Measurements from ENCODE around the gene SRGAP1. TPM values are rescaled to one million over a fixed set of nuclear protein-coding genes. Genes with fewer than 3 reads are reported as not detected.

Gene SRGAP1
- polyA plus RNA-seq, 1 donor from 2014 or later: 4.8 TPM

DNA sequence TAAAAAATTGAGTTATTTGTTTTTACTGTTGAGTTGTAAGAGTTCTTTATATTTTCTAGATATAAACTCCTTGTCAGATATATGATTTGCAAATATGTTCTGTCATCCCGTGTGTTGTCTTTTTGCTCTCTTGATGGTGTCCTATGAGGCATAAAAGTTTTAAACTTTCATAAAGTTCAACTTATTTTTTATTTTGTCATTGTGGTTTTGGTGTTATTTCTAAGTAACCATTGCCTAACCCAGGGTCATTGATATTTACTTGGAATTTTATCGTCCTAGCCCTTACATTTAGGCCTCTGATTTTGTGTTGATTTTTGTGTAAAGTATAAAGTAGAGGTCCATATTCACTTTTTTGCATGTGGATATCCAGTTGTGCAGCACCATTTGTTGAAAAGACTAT is 63.1 kb downstream of the SRGAP1 start:
- Histone ChIP-seq H3K27me3 (ENCODE audit: insufficient read depth, low read depth, low read length) (no peaks in the 10 kb centered on the region), H3K9me2 (ENCODE audit: insufficient read depth, low read length) (no peaks in the 10 kb centered on the region), H3K36me3 (ENCODE audit: insufficient read depth, low read length) (no peaks in the 10 kb centered on the region), H3F3A (ENCODE audit: insufficient read depth, low read length, poor library complexity, severe bottlenecking) (no peaks in the 10 kb centered on the region), H3K4me2 (ENCODE audit: low read length) (no peak overlapping the region), H3K4me3 (ENCODE audit: low read length) (no peak overlapping the region), H4K20me1 (ENCODE audit: insufficient read depth) (no peaks in the 10 kb centered on the region), H3K9ac (ENCODE audit: low read length) (no peak overlapping the region), H3K27ac (ENCODE audit: low read length) (no peak overlapping the region), H3K79me2 (replicated peaks; ENCODE audit: insufficient read depth, low read length) (peaks cover 14% of the 10 kb centered on the region), H3K9me3 (ENCODE audit: low read length) (no peaks in the 10 kb centered on the region), H2AFZ (ENCODE audit: low read depth, low read length) (no peak overlapping the region)
- TF ChIP-seq SMC3 (conservative IDR thresholded peaks at IDR 0.05; ENCODE audit: poor library complexity) (no peak), EP300 (conservative IDR thresholded peaks at IDR 0.05; ENCODE audit: poor library complexity, severe bottlenecking) (no peak), MXI1 (conservative IDR thresholded peaks at IDR 0.05; ENCODE audit: poor library complexity, severe bottlenecking) (no peak), TAF1 (IDR thresholded peaks at IDR 0.05; ENCODE audit: low read depth) (no peak), POLR2AphosphoS5 (IDR thresholded peaks at IDR 0.05) (no peak), RAD21 (conservative IDR thresholded peaks at IDR 0.05) (no peak), EZH2 (IDR thresholded peaks at IDR 0.05; ENCODE audit: borderline replicate concordance, insufficient read depth, low read length, poor library complexity, severe bottlenecking) (no peak)
- TF ChIP-seq, protein P1, sequence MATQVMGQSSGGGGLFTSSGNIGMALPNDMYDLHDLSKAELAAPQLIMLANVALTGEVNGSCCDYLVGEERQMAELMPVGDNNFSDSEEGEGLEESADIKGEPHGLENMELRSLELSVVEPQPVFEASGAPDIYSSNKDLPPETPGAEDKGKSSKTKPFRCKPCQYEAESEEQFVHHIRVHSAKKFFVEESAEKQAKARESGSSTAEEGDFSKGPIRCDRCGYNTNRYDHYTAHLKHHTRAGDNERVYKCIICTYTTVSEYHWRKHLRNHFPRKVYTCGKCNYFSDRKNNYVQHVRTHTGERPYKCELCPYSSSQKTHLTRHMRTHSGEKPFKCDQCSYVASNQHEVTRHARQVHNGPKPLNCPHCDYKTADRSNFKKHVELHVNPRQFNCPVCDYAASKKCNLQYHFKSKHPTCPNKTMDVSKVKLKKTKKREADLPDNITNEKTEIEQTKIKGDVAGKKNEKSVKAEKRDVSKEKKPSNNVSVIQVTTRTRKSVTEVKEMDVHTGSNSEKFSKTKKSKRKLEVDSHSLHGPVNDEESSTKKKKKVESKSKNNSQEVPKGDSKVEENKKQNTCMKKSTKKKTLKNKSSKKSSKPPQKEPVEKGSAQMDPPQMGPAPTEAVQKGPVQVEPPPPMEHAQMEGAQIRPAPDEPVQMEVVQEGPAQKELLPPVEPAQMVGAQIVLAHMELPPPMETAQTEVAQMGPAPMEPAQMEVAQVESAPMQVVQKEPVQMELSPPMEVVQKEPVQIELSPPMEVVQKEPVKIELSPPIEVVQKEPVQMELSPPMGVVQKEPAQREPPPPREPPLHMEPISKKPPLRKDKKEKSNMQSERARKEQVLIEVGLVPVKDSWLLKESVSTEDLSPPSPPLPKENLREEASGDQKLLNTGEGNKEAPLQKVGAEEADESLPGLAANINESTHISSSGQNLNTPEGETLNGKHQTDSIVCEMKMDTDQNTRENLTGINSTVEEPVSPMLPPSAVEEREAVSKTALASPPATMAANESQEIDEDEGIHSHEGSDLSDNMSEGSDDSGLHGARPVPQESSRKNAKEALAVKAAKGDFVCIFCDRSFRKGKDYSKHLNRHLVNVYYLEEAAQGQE (IDR thresholded peaks at IDR 0.05; ENCODE audit: borderline replicate concordance): no peak
- TF ChIP-seq, protein P2, sequence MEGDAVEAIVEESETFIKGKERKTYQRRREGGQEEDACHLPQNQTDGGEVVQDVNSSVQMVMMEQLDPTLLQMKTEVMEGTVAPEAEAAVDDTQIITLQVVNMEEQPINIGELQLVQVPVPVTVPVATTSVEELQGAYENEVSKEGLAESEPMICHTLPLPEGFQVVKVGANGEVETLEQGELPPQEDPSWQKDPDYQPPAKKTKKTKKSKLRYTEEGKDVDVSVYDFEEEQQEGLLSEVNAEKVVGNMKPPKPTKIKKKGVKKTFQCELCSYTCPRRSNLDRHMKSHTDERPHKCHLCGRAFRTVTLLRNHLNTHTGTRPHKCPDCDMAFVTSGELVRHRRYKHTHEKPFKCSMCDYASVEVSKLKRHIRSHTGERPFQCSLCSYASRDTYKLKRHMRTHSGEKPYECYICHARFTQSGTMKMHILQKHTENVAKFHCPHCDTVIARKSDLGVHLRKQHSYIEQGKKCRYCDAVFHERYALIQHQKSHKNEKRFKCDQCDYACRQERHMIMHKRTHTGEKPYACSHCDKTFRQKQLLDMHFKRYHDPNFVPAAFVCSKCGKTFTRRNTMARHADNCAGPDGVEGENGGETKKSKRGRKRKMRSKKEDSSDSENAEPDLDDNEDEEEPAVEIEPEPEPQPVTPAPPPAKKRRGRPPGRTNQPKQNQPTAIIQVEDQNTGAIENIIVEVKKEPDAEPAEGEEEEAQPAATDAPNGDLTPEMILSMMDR (IDR thresholded peaks at IDR 0.05; ENCODE audit: poor library complexity, severe bottlenecking): no peak

DNA sequence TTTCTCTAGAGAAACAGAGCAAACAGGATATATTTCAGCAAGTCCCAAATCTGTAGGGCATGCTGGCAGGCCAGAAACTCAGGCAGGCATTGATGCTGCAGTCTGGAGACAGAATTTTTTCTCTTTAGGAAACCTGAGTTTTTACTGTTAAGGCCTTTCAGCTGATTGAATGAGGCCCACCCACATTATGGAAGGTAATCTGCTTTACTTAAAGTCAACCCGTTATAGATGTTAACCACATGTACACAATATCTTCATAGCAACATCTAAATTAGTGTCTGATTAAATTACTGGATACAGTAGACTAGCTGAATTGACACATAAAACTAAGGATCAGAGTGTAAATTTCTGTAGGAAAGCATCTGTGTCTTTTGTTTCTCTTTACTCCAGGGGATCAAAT is 65.2 kb downstream of the SRGAP1 start:
- no peak overlapping the region for H3K27ac ChIP-seq (ENCODE audit: low read length)

More for the DNA sequence above, 65.2 kb downstream of the SRGAP1 start:
- Histone ChIP-seq H2AFZ (ENCODE audit: low read depth, low read length) (no peak overlapping the region), H3K9me3 (ENCODE audit: low read length) (no peaks in the 10 kb centered on the region), H3K9ac (ENCODE audit: low read length) (no peak overlapping the region), H3K27me3 (ENCODE audit: insufficient read depth, low read depth, low read length) (no peaks in the 10 kb centered on the region), H3F3A (ENCODE audit: insufficient read depth, low read length, poor library complexity, severe bottlenecking) (no peaks in the 10 kb centered on the region), H3K4me3 (ENCODE audit: low read length) (no peak overlapping the region), H3K9me2 (ENCODE audit: insufficient read depth, low read length) (no peaks in the 10 kb centered on the region), H4K20me1 (ENCODE audit: insufficient read depth) (no peaks in the 10 kb centered on the region), H3K4me2 (ENCODE audit: low read length) (no peak overlapping the region), H3K36me3 (ENCODE audit: insufficient read depth, low read length) (no peaks in the 10 kb centered on the region), H3K79me2 (replicated peaks; ENCODE audit: insufficient read depth, low read length) (peaks cover 14% of the 10 kb centered on the region)
- TF ChIP-seq SMC3 (conservative IDR thresholded peaks at IDR 0.05; ENCODE audit: poor library complexity) (no peak), TAF1 (IDR thresholded peaks at IDR 0.05; ENCODE audit: low read depth) (no peak), EZH2 (IDR thresholded peaks at IDR 0.05; ENCODE audit: borderline replicate concordance, insufficient read depth, low read length, poor library complexity, severe bottlenecking) (no peak), MXI1 (conservative IDR thresholded peaks at IDR 0.05; ENCODE audit: poor library complexity, severe bottlenecking) (no peak), POLR2AphosphoS5 (IDR thresholded peaks at IDR 0.05) (no peak), RAD21 (conservative IDR thresholded peaks at IDR 0.05) (no peak), EP300 (conservative IDR thresholded peaks at IDR 0.05; ENCODE audit: poor library complexity, severe bottlenecking) (no peak)
- TF ChIP-seq, protein P2 (IDR thresholded peaks at IDR 0.05; ENCODE audit: poor library complexity, severe bottlenecking): no peak
- TF ChIP-seq, protein P1 (IDR thresholded peaks at IDR 0.05; ENCODE audit: borderline replicate concordance): no peak

Data from neural cell (in vitro differentiated cells).